K562 (cell line): ENCODE measurements around the gene SMAD3. TPM values are rescaled to one million over a fixed set of nuclear protein-coding genes. Genes with fewer than 3 reads are reported as not detected.

Experiments used
- BCL6 ChIP-seq: fragments of 250-450 bp; sonication (Bioruptor Pico); IDR thresholded peaks from 2 replicates; pipeline ENCODE4 v1.4.0; 2020
- CAMTA2 ChIP-seq: fragments of 250-450 bp; sonication (Bioruptor Pico); conservative IDR thresholded peaks from 2 replicates; pipeline ENCODE4 v1.5.1; 2022
- CBFA2T2 ChIP-seq: fragments of 450-650 bp; conservative IDR thresholded peaks from 2 replicates; pipeline ENCODE4 v1.6.1; 2017; ENCODE audit warnings: mild to moderate bottlenecking
- HNRNPK ChIP-seq: fragments of 200-400 bp; formaldehyde crosslinking; IDR thresholded peaks from one replicate; pipeline ENCODE4 v1.6.1; 2018; ENCODE audit warnings: mild to moderate bottlenecking, low read depth, low read length; ENCODE audit not compliant: poor library complexity, severe bottlenecking
- KDM4B ChIP-seq, 2 experiments: fragments of 450-650 bp in 1 of 2; sonication (generic) in 1 of 2; IDR thresholded peaks; 2 replicates each; pipeline ENCODE4 v1.6.1; 2016 to 2017; ENCODE audit warnings: borderline replicate concordance in 2 of 2, antibody characterized with exemption in 1 of 2, low read depth in 1 of 2, mild to moderate bottlenecking in 1 of 2
- L3MBTL2 ChIP-seq: fragments of 450-650 bp; IDR thresholded peaks from 2 replicates; pipeline ENCODE4 v1.6.1; 2016; ENCODE audit warnings: mild to moderate bottlenecking, moderate library complexity
- MLLT1 ChIP-seq, 2 experiments: fragments of 450-650 bp; IDR thresholded peaks; 2 replicates each; pipeline ENCODE4 v1.6.1; 2016
- MYC ChIP-seq, 2 experiments: fragments of 250-450 bp in 1 of 2; sonication (Bioruptor Pico) in 1 of 2; IDR thresholded peaks; 2 replicates each; pipeline versions ENCODE4 v1.5.1 to v1.6.1; 2012 to 2021; ENCODE audit warnings: low read depth in 2 of 2, borderline replicate concordance in 1 of 2, improper control_type of control experiment in 1 of 2, low read length in 1 of 2, mild to moderate bottlenecking in 1 of 2, moderate library complexity in 1 of 2
- NR1H2 ChIP-seq: sonication (generic); formaldehyde crosslinking; IDR thresholded peaks from 2 replicates; pipeline ENCODE4 v1.4.0; 2020; ENCODE audit warnings: mild to moderate bottlenecking, missing genetic modification reagents
- PTRF ChIP-seq: fragments of 450-650 bp; IDR thresholded peaks from 2 replicates; pipeline ENCODE4 v1.6.1; 2016; ENCODE audit warnings: mild to moderate bottlenecking, missing genetic modification characterization, missing compliant biosample characterization
- TCF15 ChIP-seq: fragments of 250-450 bp; sonication (Bioruptor Pico); IDR thresholded peaks from 2 replicates; pipeline ENCODE4 v1.8.0; 2022; ENCODE audit warnings: moderate library complexity, mild to moderate bottlenecking, inconsistent platforms
- TCFL5 ChIP-seq: fragments of 250-450 bp; sonication (Bioruptor Pico); conservative IDR thresholded peaks from 2 replicates; pipeline ENCODE4 v1.6.1; 2021; ENCODE audit warnings: mild to moderate bottlenecking, moderate library complexity, matching md5 sums
- TFAP4 ChIP-seq: sonication (generic); formaldehyde crosslinking; IDR thresholded peaks from 2 replicates; pipeline ENCODE4 v1.8.0; 2022; ENCODE audit warnings: missing genetic modification reagents, mild to moderate bottlenecking, moderate library complexity, borderline replicate concordance
- USF2 ChIP-seq: sonication (generic); formaldehyde crosslinking; IDR thresholded peaks from 2 replicates; pipeline ENCODE4 v1.5.0; 2020; ENCODE audit warnings: missing genetic modification reagents
- VEZF1 ChIP-seq: fragments of 200-800 bp; sonication (Bioruptor generic); IDR thresholded peaks from 2 replicates; pipeline ENCODE4 v1.6.1; 2017; ENCODE audit warnings: missing genetic modification characterization, missing compliant biosample characterization
- ZFP1 ChIP-seq: fragments of 450-650 bp; formaldehyde crosslinking; IDR thresholded peaks from 2 replicates; pipeline ENCODE4 v1.4.0; 2020; ENCODE audit warnings: mild to moderate bottlenecking, mixed read lengths
- ZNF124 ChIP-seq: sonication (generic); formaldehyde crosslinking; IDR thresholded peaks from 2 replicates; pipeline ENCODE4 v1.8.1; 2022; ENCODE audit warnings: missing genetic modification reagents
- ZNF3 ChIP-seq: fragments of 250-450 bp; sonication (Bioruptor Pico); IDR thresholded peaks from 2 replicates; pipeline ENCODE4 v1.5.0; 2021; ENCODE audit warnings: mild to moderate bottlenecking, moderate library complexity
- ZNF740 ChIP-seq, 3 experiments: fragments of 200-800 bp in 1 of 3; sonication (Bioruptor generic) in 1 of 3; sonication (generic) in 1 of 3; formaldehyde crosslinking in 1 of 3; IDR thresholded peaks; 2 replicates each; pipeline versions ENCODE4 v1.6.1 to v1.8.0; 2016 to 2022; ENCODE audit warnings: mild to moderate bottlenecking in 2 of 3, missing compliant biosample characterization in 2 of 3, missing genetic modification characterization in 2 of 3, missing genetic modification reagents in 1 of 3
- polyA plus RNA-seq, 8 experiments: library from polyadenylated mRNA; depleted of rRNA in 4 of 8; stranded (reverse) in 5 of 8; unstranded in 3 of 8; fragments of >200 nt; fragmentation: Nextera tagmentation in 2 of 8; fragmentation: Illumina TruSeq in 1 of 8; extraction: Ambion mirVana in 2 of 8; extraction: Trizol in 1 of 8; gene quantifications; 2 replicates each; pipeline versions ENCODE4 v1.2.1 to v1.2.3, GENCODE V29; 2011 to 2014; ENCODE audit warnings: inconsistent platforms in 1 of 8, missing spikeins in 1 of 8
- total RNA-seq, 7 experiments: library from RNA; depleted of rRNA in 6 of 7; stranded (reverse); fragments of >200 nt in 6 of 7; fragmentation: Illumina TruSeq in 2 of 7; extraction: Trizol in 2 of 7; gene quantifications; 2 replicates each; pipeline versions ENCODE4 v1.2.1 to v1.2.3, GENCODE V29; 2011 to 2021; ENCODE audit warnings: low replicate concordance in 1 of 7

Gene SMAD3
- total and polyA plus RNA-seq, 9 of the 15 experiments (the other 6 are each of a cell fraction or from before 2014, with no cell fraction given), result 4.3 to 39.2 (median 11.1) TPM

- TF ChIP-seq TFAP4 (CRISPR knock-in tag) (peak; percentile 92), HNRNPK (no peak), CAMTA2 (CRISPR knock-in tag) (no peak), L3MBTL2 (peak; percentile 45), NR1H2 (CRISPR knock-in tag) (no peak), BCL6 (no peak), TCFL5 (CRISPR knock-in tag) (no peak), MYC (IDR thresholded peaks at IDR 0.05; ENCODE audit: low read depth, low read length) (peak; percentile 69), MYC (CRISPR knock-in tag; IDR thresholded peaks at IDR 0.05; ENCODE audit: borderline replicate concordance, low read depth) (no peak), USF2 (CRISPR knock-in tag) (no peak), TCF15 (CRISPR knock-in tag) (no peak; the same call in 1 of the 2 replicates), ZNF3 (CRISPR knock-in tag) (no peak), MLLT1 (IDR thresholded peaks at IDR 0.05) (peak; percentile 20 to 96; a peak in 2 of 4 replicates), ZNF124 (CRISPR knock-in tag) (no peak), PTRF (tag) (no peak), VEZF1 (CRISPR knock-in tag) (peak; percentile 76), KDM4B (IDR thresholded peaks at IDR 0.05; ENCODE audit: borderline replicate concordance in 2 of 2, low read depth in 1 of 2) (peak in 1 of 2 experiments; percentile 63; a peak in 1 of 4 replicates), CBFA2T2 (peak; percentile 97), ZNF740 (CRISPR knock-in tag; IDR thresholded peaks at IDR 0.05) (no peak), ZNF740 (tag; IDR thresholded peaks at IDR 0.05) (peak in 1 of 2 experiments; percentile 33; a peak in 1 of 4 replicates), ZFP1 (CRISPR knock-in tag) (no peak)
Observed at GRCh38 chr15:67091071-67091979, 25.9 kb downstream of the SMAD3 start (continued).
